NK-92 (cell line): ENCODE data around the gene XPO4.
"Not testable (repeated sequence)": the region's sequence is repeated elsewhere in the genome, so short reads cannot be mapped to it uniquely, and the experiment has no call there.

Source experiments
- DNase-seq: peaks from one replicate; lab custom pipeline; 2025; ENCODE audit not compliant: unreplicated experiment; lab: John Stamatoyannopoulos, UW

Gene XPO4

DNA sequence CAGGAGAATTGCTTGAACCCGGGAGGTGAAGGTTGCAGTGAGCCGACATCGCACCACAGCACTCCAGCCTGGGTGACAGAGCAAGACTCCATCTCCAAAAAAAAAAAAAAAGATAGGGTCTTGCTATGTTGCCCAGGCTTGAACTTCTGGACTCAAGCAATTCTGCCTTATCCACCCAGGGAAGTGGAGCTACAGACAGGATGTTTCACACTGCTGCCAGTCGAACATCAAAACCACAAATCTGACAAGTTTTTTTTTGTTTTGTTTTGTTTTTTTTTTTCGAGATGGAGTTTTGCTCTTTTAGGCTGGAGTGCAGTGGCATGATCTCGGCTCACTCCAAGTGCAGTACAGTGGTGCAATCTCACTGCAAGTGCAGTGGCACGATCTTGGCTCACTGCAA, 10.8 kb downstream of the XPO4 start:
- no peak for DNase-seq

DNA sequence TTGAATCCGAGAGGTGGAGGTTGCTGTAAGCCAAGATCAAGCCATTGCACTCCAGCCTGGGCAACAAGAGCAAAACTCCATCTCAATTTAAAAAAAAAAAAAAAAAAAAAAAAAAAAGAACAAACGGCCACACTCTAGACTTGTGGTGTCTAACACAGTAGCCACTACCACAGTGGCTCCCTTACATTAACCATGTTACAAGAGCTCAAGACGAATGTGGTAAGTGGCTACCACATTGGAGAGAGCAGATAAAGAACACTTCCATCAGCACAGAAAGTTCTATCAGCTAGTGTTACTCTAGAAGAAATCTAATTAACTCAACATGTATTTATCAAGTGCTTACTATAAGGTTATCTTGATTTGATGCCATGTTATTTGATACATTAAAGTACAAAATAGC, 11.5 kb downstream of the XPO4 start:
- no peak for DNase-seq

DNA sequence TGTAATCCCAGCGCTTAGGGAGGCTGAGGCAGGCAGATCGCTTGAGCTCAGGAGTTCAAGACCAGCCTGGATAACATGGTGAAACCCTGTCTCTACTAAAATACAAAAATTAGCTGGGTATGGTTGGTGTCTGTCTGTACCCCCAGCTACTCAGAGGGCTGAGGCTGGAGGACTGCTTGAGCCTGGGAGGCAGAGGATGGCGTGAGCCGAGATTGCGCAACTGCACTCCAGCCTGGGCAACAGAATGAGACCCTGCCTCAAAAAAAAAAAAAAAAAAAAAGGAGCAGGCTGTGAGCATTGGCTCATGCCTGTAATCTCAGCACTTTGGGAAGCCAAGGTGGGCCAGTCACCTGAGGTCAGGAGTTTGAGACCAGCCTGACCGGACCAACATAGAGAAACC, 12.0 kb downstream of the XPO4 start:
- DNase-seq, result not testable (repeated sequence)

DNA sequence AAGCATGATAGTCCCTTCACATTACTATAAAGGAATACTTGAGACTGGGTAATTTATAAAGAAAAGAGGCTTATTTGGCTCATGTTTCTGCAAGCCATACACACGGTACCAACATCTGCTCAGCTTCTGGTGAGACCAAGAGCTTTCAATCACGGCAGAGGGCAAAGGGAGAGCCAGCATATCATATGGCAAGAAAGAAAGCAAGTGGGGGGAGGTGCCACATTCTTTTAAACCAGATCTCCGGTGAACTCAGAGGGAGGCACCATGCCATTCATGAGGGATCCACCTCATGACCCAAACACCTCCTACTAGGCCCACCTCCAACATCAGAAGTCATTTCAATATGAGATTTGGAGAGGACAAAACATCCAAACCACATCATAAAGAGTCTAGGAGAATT, 20.3 kb downstream of the XPO4 start:
- no peak for DNase-seq

DNA sequence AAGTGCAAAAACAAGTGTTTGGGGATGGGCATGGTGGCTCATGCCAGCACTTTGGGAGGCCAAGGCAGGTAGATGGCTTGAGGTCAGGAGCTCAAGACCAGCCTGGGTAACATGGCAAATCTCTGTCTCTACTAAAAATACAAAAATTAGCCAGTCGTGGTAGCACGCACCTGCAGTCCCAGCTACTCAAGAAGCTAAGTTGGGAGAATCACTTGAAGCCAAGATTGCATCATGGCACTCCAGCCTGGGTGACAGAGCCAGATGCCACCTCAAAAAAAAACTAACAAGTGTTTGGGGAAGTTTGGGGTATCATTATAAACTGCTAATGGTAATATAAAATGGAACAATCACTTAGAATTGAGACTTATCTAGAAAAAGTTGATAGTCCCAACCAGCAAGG, 24.6 kb downstream of the XPO4 start:
- DNase-seq, result no peak

DNA sequence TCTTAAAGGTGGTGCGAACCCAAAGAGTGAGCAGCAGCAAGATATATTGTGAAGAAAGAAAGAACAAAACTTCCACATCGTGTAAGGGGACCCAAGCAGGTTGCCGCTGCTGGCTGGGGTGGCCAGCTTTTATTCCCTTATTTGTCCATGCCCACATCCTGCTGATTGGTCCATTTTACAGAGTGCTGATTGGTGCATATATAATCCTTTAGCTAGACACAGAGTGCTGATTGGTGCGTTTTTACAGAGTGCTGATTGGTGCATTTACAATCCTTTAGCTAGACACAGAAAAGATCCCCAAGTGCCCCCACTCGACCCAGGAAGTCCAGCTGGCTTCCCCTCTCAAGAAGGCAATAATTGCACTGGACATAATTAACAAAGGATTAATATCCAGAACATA, 25.7 kb downstream of the XPO4 start:
- not testable (repeated sequence) for DNase-seq

DNA sequence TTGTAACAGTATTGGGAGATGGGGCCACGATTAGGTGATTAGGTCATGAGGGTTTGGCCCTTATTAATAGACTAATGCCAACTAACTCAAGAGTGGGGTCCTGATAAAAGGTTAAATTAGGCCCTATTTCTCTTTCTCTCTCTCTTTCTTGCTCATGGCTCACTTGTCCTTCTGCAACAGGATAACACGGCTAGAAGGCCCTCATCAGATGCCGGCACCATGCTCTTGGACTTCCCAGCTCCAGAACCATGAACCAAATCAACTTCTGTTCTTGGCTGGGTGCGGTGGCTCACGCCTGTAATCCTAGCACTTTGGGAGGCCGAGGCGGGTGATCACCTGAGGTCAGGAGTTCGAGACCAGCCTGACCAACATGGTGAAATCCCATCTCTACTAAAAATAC, 28.1 kb downstream of the XPO4 start:
- not testable (repeated sequence) for DNase-seq

DNA sequence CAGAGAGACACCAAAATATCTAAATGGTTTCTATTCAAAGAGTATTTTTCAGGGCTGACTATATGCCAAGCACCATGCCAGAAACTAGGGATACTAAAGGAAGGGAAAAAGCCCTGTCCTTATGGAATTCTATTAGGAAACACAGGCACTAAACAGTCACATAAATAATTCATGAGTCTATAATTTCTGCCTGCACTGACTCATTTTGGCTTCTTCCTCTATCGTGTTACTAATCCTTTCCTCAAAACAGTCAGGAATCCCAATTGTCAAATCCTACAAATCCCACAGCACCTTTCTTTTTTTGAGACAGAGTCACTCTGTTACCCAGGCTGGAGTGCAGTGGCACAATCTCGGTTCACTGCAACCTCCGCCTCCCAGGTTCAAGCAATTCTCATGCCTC, 29.2 kb downstream of the XPO4 start:
- no peak for DNase-seq

DNA sequence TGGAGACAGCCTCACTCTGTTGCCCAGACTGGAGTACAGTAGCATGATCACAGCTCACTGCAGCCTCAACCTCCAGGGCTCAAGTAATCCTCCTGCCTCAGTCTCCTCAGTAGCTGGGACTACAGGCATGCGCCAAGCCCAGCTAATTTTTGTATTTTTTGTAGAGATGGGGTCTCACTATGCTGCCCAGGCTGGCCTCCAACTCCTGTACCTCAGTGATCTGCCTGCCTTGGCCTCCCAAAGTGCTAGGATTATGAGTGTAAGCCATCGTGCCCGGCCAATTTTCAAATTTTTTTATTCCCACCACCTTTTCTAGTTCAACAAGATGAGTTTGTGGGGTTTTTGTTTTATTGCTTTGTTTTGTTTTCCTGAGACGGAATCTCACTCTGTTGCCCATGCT, 31.7 kb downstream of the XPO4 start:
- DNase-seq, result no peak

DNA sequence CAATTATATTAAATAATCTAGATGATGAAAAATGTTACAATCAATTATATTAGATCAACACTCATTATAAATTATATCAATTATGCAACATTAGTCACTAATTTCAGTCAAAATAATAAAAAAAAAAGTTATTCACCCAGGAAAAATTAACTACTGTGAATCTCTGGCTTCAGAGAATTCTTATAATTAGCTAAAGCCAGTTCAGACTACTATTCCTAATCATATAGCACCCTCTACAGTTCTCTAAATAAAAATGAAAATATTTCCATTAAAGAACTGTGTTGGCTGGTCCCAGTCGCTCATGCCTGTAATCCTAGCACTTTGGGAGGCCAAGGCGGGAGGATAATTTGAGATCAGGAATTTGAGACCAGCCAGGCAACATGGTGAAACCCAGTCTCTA, 33.0 kb downstream of the XPO4 start:
- no peak for DNase-seq

DNA sequence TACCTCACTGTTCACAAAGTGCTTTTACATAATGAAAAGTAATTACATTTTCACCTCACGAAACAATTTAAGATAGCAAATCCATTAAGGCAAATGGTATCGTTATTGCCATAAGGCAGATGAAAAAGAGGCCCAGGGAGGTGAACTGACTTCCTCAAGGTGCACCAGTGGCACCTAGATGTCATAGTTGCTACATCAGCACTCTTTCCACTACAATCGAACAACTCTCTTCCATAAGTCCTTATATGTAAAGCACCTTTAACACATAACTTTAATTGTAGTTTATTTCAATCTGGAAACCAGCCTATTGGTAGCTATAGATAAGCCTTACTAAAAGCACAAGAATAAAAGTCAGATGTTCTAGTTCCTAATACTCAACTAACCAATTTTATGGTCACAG, 35.1 kb downstream of the XPO4 start:
- no peak for DNase-seq

DNA sequence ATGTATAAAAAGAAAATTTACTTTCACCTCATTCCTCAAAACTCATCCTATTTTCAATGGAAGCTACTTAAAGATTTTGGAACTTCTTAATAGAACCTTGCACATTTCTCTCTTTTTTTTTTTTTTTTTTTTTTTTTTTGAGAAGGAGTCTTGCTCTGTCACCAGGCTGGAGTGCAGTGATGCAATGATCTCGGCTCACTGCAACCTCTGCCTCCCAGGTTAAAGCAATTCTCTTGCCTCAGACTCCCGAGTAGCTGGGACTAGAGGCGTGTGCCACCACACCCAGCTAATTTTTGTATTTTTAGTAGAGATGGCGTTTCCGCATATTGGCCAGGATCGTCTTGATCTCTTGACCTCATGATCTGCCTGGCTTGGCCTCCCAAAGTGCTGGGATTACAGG, 40.9 kb downstream of the XPO4 start:
- not testable (repeated sequence) for DNase-seq

DNA sequence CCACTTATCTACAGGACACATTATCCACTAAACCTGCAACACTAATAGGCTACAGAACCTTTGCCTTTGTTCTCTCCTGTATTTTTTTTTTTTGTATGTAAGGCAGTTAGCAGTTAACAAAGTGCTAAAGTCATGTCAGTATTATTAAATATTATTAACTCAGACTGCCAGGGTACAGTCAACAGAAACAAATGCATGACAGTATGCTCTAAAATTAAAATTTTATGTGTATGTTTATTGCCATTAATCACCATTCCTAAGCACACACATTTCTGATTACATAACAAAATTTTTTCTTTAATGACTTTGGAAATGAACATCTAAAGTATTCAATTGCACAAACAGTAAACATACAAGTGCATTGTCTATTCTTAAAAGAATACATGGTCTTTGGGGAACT, 41.7 kb downstream of the XPO4 start:
- no peak for DNase-seq

DNA sequence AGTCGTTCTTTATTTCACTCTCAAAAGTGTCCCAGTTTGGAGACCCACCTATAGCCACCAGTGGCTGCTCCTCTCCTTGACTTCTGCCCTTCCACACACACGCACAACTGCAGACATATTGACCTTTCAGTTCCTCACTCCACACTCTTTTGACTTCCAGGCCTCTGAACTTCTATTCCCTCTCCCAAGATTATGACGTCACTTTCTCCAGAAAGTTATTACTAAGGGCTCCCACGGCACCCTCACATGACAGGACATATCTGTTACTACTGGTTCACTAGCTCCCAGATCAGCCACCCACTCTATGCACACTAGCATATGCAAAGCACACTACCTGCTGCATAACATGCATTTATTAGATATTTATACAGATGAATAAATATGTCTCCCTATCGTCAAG, 45.9 kb downstream of the XPO4 start:
- DNase-seq, result no peak

DNA sequence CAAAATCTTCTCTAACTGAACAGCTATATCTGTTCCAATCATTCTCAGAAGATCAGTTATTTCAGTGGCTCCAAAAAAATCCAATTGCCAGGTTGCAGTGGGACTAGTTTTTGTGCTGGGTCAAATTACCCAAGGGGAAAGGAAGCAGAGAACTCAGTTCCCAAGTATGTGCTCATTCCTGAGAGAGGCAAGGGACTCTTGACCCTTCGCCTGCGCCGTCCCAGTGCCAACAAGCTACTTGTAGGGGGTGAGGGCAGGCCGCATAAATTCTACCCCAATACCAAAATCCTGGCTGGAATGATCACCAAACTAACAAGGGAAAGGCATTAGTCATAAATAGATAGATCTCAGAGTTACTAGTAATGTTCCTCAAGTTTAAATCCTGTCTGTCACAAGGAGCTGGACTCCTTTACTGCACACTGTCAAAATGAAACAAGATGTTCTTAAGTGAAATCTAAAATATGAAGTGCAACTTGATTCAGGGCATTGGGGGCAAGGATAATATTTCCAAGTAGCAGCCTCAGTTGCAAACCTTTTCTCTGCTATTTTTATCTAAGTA, 50.6 kb downstream of the XPO4 start:
- DNase-seq, result no peak

DNA sequence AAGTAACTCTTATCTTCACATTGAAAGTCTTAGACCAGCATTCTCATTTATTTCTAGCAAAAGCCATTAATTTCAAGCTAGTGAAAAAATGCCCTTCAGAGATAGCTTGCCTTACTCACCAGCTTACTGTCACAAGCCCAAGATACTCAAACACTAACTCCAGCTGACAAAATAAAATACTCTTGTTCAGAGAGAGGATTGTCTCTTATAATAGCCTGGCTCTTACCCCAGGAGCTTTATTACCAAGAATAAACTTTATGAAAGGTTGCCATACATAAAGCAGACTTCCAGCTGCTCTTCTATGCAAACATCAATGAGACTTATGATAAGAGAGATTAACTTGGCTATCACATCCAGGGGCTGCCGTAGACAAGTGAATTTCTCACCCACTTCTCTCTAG, 53.6 kb downstream of the XPO4 start:
- no peak for DNase-seq

DNA sequence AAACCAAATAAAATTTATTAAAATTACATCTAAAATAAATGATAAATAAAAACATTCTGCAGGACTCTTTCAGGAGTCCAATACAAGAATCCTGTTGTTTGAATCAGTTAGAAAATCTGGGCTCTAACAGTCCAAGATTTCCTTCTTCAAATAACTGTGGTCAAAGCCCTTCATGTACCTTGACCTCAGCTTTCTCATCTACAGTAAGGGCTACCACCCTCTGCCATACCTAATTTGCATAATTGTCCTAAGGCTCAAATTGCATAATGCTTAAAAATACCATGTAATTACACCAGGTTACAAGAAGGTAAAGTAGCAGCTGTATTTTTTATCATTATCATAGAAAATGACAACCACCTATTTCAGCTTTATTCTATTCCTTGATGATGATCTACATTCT, 54.3 kb downstream of the XPO4 start:
- DNase-seq, result no peak

DNA sequence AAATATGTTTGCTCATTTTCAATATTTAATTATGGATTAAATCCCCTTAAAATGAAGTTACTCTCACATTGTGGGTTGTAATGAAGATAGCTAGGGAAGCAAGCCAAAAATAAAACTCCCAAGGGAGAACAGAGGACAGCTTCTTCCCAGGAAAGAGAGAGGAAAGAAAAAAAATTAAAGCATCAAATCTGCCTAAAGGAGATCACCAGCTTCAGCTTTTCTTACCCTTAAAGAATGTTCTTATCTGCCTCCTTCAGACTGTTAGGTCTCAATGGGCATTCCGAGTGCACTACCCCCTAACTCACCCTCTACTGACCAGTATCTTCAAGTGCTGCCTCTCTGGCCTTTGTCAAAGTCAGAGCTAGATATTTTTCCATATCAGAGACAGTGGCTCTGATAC, 55.2 kb downstream of the XPO4 start:
- DNase-seq, result no peak

DNA sequence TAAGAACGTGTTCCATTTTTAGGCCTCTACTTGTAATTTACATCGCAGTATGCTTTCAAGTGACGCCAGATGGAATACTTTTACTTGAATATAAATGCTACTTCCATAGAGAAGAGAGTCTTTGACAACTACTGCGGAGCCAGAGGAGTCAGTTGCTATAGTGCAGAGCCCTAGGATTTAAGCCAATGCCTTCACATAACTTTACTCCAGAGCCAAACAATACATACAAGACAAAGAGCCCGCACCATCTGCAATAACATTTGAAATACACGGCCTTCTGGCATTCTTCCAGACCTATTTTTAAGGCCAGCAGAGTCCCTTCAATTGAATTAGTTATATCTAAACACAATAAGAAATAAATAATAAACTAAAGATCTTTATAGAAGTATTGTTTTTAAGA, 59.4 kb downstream of the XPO4 start:
- DNase-seq, result no peak

DNA sequence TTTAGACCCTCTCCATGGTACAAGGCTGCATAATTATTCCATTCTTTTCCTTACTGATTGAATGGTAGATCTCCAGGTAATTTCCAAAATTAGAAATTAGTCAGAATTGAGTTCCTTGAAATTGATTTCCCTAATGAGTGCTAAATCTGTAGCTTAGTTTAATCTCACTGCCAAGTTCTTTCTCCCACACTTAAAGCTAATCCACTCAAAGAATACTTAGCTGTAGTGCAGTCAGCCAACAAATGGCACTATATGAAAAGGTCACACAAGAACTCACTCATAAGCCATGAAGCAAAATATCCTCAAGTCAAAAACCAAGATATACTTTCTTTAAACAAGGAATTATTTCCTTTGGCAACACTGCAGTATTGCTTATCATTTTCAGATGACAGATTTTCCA, 62.0 kb downstream of the XPO4 start:
- DNase-seq, result no peak

DNA sequence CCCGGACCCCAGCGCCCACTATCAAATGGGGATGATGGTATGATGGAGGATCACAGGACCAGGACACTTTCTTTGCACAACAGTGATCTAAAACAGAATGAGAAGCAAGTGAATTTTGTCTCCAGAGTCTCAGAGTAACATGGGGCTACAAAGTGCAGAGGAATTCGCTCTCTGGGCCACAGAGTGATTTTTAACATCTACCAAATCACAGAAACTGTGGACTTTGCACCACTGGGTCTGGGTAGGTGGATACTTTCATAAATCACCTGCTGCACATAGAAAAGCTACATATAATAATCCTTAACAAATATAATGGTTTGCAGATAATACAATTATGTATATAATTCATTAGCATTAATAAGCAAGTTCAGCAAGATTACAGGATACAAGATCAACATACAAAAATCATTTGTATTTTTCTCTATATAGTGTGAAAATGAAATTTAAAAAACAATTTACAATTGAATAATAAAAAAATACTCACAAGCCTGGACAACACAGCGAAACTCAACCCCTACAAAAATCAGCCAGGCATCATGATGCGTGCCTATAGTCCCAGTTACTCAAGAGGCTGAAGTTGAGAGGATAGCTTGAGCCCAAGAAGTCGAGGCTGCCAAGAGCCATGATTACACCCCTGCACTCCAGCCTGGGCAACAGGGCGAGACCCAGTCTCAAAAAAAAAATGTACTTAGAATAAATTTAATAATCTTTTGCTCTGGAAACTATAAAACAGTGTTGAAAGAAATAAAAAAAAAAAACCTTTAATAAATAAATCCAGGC, 68.5 kb downstream of the XPO4 start:
- DNase-seq, result no peak

DNA sequence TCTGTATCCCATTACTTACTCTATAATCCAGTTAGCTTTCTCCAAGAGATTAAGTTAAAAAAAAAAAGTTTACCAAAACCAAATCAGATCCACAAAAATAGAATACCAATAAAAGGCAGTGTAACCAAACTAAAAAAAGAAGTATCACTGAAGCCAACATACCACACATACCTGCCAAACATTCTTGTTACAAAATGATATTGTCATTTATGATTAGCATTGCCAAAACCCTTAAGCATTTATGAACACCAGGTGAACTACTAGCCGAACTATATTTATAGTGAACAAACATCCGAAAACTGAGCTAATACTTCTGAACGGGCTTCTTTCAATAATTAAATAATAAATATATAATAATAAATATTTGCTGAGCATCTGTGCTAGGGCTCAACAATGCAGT, 69.7 kb downstream of the XPO4 start:
- no peak for DNase-seq

DNA sequence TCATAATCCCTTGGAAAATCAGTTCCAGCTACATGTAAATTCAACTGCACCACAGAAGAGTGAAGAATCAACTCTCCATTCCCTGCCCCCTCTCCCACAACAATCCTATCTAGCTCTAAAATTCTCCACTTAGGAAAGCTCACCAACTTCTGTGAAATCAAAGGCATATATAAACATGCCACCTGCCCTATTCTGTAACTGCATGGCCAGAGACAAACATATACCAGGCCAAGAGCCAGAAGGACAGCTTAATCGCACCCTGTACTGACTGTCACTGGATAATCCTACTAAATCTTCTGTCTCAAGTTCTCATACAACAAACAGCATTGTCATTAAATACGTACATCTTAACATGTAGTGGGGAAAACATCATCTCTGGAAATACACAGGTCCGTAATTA, 70.6 kb downstream of the XPO4 start:
- DNase-seq, result no peak
